K562 (cell line): ENCODE measurements around the gene UBE2V1.

Experiments used
- CTCF ChIP-seq, 3 experiments: IDR thresholded peaks in 2 of 3; conservative IDR thresholded peaks in 1 of 3; 2 replicates each; pipeline ENCODE4 v1.5.1; 2011 to 2012; ENCODE audit warnings: low read length in 3 of 3, mild to moderate bottlenecking in 3 of 3, control low read depth in 2 of 3, improper control_type of control experiment in 1 of 3, inconsistent platforms in 1 of 3, low read depth in 1 of 3, mixed read lengths in 1 of 3, moderate library complexity in 1 of 3; ENCODE audit not compliant: insufficient read depth in 2 of 3
- HDAC1 ChIP-seq, 2 experiments: fragments of 450-650 bp; IDR thresholded peaks; 2 replicates each; pipeline ENCODE4 v1.6.1; 2016 to 2017; ENCODE audit warnings: inconsistent platforms in 1 of 2, mild to moderate bottlenecking in 1 of 2, moderate library complexity in 1 of 2
- MAZ ChIP-seq, 2 experiments: fragments of 450-650 bp in 1 of 2; sonication (generic) in 1 of 2; formaldehyde crosslinking; IDR thresholded peaks in 1 of 2; conservative IDR thresholded peaks in 1 of 2; 2 replicates each; pipeline versions ENCODE4 v1.4.0 to v1.5.0; 2020; ENCODE audit warnings: mild to moderate bottlenecking in 1 of 2, missing genetic modification reagents in 1 of 2
- NFRKB ChIP-seq: fragments of 450-650 bp; IDR thresholded peaks from 2 replicates; pipeline ENCODE4 v1.6.1; 2016; ENCODE audit warnings: low read depth
- PATZ1 ChIP-seq: fragments of 250-450 bp; sonication (Bioruptor Pico); IDR thresholded peaks from 2 replicates; pipeline ENCODE4 v1.5.0; 2020; ENCODE audit warnings: mild to moderate bottlenecking, borderline replicate concordance
- POLR2AphosphoS5 ChIP-seq: IDR thresholded peaks from 2 replicates; pipeline ENCODE4 v1.6.1; 2011; ENCODE audit warnings: mild to moderate bottlenecking, low read depth, low read length, moderate library complexity; ENCODE audit not compliant: control insufficient read depth, insufficient read depth
- POLR2H ChIP-seq: IDR thresholded peaks from 2 replicates; pipeline ENCODE4 v1.6.1; 2016; ENCODE audit warnings: missing genetic modification characterization, low read depth, mild to moderate bottlenecking, control low read depth, missing compliant biosample characterization, moderate library complexity
- SPI1 ChIP-seq: IDR thresholded peaks from 2 replicates; pipeline ENCODE4 v1.6.1; 2011; ENCODE audit warnings: low read depth, low read length, control low read depth, borderline replicate concordance
- YY1 ChIP-seq, 3 experiments: IDR thresholded peaks; 2 replicates each; pipeline ENCODE4 v1.6.1; 2011; ENCODE audit warnings: low read length in 2 of 3, mild to moderate bottlenecking in 2 of 3, moderate library complexity in 2 of 3, borderline replicate concordance in 1 of 3, control low read depth in 1 of 3, low read depth in 1 of 3; ENCODE audit not compliant: insufficient read depth in 3 of 3, insufficient replicate concordance in 2 of 3, control insufficient read depth in 1 of 3, insufficient read length in 1 of 3; ENCODE audit errors: extremely low read depth in 1 of 3
- TF ChIP-seq, protein P1 (sequence below): sonication (generic); formaldehyde crosslinking; IDR thresholded peaks from 2 replicates; pipeline ENCODE4 v1.9.0; 2022; ENCODE audit warnings: mild to moderate bottlenecking, missing genetic modification reagents
- TF ChIP-seq, protein P2 (sequence below): fragments of 450-650 bp; IDR thresholded peaks from 2 replicates; pipeline ENCODE4 v1.6.1; 2018; ENCODE audit warnings: mild to moderate bottlenecking, low read depth; ENCODE audit not compliant: partially characterized antibody
- TF ChIP-seq, protein P3 (sequence below), 2 experiments: fragments of 450-650 bp in 1 of 2; sonication (generic) in 1 of 2; formaldehyde crosslinking in 1 of 2; IDR thresholded peaks in 1 of 2; conservative IDR thresholded peaks in 1 of 2; 2 replicates each; pipeline versions ENCODE4 v1.6.1 to v1.8.1; 2016 to 2023; ENCODE audit warnings: mild to moderate bottlenecking in 2 of 2, moderate library complexity in 2 of 2, inconsistent platforms in 1 of 2, missing genetic modification reagents in 1 of 2
- TF ChIP-seq, protein P4 (sequence below): fragments of 450-650 bp; formaldehyde crosslinking; IDR thresholded peaks from 2 replicates; pipeline ENCODE4 v1.4.0; 2020; ENCODE audit warnings: mild to moderate bottlenecking, mixed read lengths

- TF ChIP-seq POLR2AphosphoS5 (peak; percentile 57; the same call in 1 of the 2 replicates), SPI1 (no peak), CTCF (IDR thresholded peaks at IDR 0.05 in 2 of 3, conservative IDR thresholded peaks at IDR 0.05 in 1 of 3; ENCODE audit: insufficient read depth in 2 of 3, low read depth in 1 of 3, low read length in 3 of 3) (no peak), YY1 (IDR thresholded peaks at IDR 0.05; ENCODE audit: borderline replicate concordance in 1 of 3, control insufficient read depth in 1 of 3, extremely low read depth in 1 of 3, insufficient read depth in 3 of 3, insufficient read length in 1 of 3, insufficient replicate concordance in 2 of 3, low read depth in 1 of 3, low read length in 2 of 3) (no peak), POLR2H (tag) (no peak), MAZ (CRISPR knock-in tag; conservative IDR thresholded peaks at IDR 0.05 in 1 of 2, IDR thresholded peaks at IDR 0.05 in 1 of 2) (no peak), PATZ1 (CRISPR knock-in tag) (no peak), HDAC1 (IDR thresholded peaks at IDR 0.05) (peak; percentile 19 to 83; a peak in 2 of 4 replicates), NFRKB (no peak)
- TF ChIP-seq, protein P1, sequence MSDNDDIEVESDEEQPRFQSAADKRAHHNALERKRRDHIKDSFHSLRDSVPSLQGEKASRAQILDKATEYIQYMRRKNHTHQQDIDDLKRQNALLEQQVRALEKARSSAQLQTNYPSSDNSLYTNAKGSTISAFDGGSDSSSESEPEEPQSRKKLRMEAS = no peak
- TF ChIP-seq, protein P2, sequence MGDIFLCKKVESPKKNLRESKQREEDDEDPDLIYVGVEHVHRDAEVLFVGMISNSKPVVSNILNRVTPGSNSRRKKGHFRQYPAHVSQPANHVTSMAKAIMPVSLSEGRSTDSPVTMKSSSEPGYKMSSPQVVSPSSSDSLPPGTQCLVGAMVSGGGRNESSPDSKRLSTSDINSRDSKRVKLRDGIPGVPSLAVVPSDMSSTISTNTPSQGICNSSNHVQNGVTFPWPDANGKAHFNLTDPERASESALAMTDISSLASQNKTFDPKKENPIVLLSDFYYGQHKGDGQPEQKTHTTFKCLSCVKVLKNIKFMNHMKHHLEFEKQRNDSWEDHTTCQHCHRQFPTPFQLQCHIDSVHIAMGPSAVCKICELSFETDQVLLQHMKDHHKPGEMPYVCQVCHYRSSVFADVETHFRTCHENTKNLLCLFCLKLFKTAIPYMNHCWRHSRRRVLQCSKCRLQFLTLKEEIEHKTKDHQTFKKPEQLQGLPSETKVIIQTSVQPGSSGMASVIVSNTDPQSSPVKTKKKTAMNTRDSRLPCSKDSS = no peak
- TF ChIP-seq, protein P3, sequence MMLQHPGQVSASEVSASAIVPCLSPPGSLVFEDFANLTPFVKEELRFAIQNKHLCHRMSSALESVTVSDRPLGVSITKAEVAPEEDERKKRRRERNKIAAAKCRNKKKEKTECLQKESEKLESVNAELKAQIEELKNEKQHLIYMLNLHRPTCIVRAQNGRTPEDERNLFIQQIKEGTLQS (IDR thresholded peaks at IDR 0.05) = no peak
- TF ChIP-seq, protein P3 (CRISPR knock-in tag; conservative IDR thresholded peaks at IDR 0.05) = no peak
- TF ChIP-seq, protein P4, sequence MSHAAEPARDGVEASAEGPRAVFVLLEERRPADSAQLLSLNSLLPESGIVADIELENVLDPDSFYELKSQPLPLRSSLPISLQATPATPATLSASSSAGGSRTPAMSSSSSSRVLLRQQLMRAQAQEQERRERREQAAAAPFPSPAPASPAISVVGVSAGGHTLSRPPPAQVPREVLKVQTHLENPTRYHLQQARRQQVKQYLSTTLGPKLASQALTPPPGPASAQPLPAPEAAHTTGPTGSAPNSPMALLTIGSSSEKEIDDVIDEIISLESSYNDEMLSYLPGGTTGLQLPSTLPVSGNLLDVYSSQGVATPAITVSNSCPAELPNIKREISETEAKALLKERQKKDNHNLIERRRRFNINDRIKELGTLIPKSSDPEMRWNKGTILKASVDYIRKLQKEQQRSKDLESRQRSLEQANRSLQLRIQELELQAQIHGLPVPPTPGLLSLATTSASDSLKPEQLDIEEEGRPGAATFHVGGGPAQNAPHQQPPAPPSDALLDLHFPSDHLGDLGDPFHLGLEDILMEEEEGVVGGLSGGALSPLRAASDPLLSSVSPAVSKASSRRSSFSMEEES (CRISPR knock-in tag) = no peak
Observed at GRCh38 chr20:50151034-50151743, 38.2 kb upstream of the UBE2V1 start.
